Activated CD8-positive, alpha-beta T cell treated with anti-CD3 and anti-CD28 coated beads for 36 hours (primary cell): ENCODE results near the gene TRMT61A. TPM values are rescaled to one million over a fixed set of nuclear protein-coding genes. Genes with fewer than 3 reads are reported as not detected.
A peak's percentile ranks its signal among the peaks of the same experiment; 100 is the strongest.

ENCODE experiments used
- ATAC-seq: fragments of 200-7000 bp; cut with Tn5 transposase; one replicate; pipeline ENCODE4 v1.10.0; 2021; ENCODE audit warnings: mild to moderate bottlenecking, moderate library complexity
- CTCF ChIA-PET: fragments of 350-600 bp; sonication (Branson Sonifier 250); formaldehyde crosslinking; loops from one replicate; lab custom pipeline; 2021; ENCODE audit warnings: antibody characterized with exemption; lab: Charles Lee
- POLR2A ChIA-PET: fragments of 350-600 bp; sonication (Branson Sonifier 250); formaldehyde crosslinking; loops from one replicate; lab custom pipeline; 2021; ENCODE audit warnings: antibody characterized with exemption; lab: Charles Lee
- DNase-seq: peaks from one replicate; pipeline ENCODE4 v3.0.0-alpha.2; 2020
- H3K27ac Mint-ChIP-seq: one replicate; pipeline ENCODE4 v1.8.0; 2021; ENCODE audit warnings: mild to moderate bottlenecking, mixed read lengths
- H3K27me3 Mint-ChIP-seq: one replicate; pipeline ENCODE4 v1.8.0; 2021; ENCODE audit warnings: mixed read lengths
- H3K36me3 Mint-ChIP-seq: one replicate; pipeline ENCODE4 v1.8.0; 2021; ENCODE audit warnings: low read depth, mixed read lengths
- H3K4me1 Mint-ChIP-seq: one replicate; pipeline ENCODE4 v1.8.0; 2021; ENCODE audit warnings: low read depth, mixed read lengths
- H3K4me3 Mint-ChIP-seq: one replicate; pipeline ENCODE4 v1.8.0; 2021; ENCODE audit warnings: mild to moderate bottlenecking, moderate library complexity, mixed read lengths
- H3K9me3 Mint-ChIP-seq: one replicate; pipeline ENCODE4 v1.8.0; 2021; ENCODE audit warnings: mixed read lengths
- CTCF ChIP-seq: fragments of 200-600 bp; IDR thresholded peaks from one replicate; pipeline ENCODE4 v1.8.0; 2022; ENCODE audit warnings: antibody characterized with exemption, mild to moderate bottlenecking
- intact Hi-C: fragments of 100-400 bp; cut with micrococcal nuclease; formaldehyde crosslinking; loops from one replicate; pipeline ENCODE4 v1.10.0; 2022
- total RNA-seq, 2 experiments: library from RNA; stranded (reverse); gene quantifications; one replicate each; pipeline ENCODE4 v1.2.3, GENCODE V29; 2021

Gene TRMT61A
- total RNA-seq, 2 experiments from 2014 or later, result 9.9 TPM

- intact Hi-C loops, result no loop called here
- no peaks in the 10 kb centered on the region for H3K9me3 Mint-ChIP-seq
- no peak overlapping the region for H3K4me3 Mint-ChIP-seq
- ChIA-PET CTCF (interaction anchor here (1.4 to 4.7 kb wide), 2 partner anchors 8 to 27 kb away, joined by 4 to 31 read pairs; no protein-coding TSS in a partner anchor), POLR2A (interaction anchor here (0.8 kb wide), 1 partner anchor 35 kb away, joined by 3 read pairs; no protein-coding TSS in a partner anchor)
- DNase-seq (no peak), ATAC-seq (no peak)
- no peak for TF ChIP-seq CTCF
- H3K27ac Mint-ChIP-seq, result no peak overlapping the region
- peaks cover 13% of the 10 kb centered on the region for H3K36me3 Mint-ChIP-seq
- peaks cover 12% of the 10 kb centered on the region for H3K27me3 Mint-ChIP-seq
- peaks cover 30% of the 10 kb centered on the region for H3K4me1 Mint-ChIP-seq
These were observed 2.6 kb upstream of the TRMT61A start for GRCh38 chr14:103526247-103526913.

DNA sequence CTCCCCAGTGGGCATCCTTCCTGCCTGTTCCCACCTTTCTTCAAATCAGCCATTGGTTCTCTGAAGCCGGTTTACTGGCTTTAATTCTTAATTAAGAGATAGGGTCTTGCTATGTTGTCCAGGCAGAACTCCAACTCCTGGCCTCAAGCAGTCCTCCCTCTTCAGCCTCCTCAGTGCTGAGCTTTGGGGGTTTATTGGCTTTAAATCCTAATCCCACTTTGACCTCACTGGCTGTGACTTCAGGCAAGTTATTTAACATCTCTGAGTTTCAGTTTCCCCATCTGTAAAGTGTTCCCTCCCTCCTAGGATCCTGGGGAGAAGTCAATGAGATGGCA is 2.1 kb upstream of the TRMT61A start:
- Mint-ChIP-seq H3K27me3 (peaks cover 12% of the 10 kb centered on the region), H3K36me3 (peaks cover 13% of the 10 kb centered on the region), H3K9me3 (no peaks in the 10 kb centered on the region), H3K4me1 (peaks cover 34% of the 10 kb centered on the region), H3K27ac (no peak overlapping the region), H3K4me3 (no peak overlapping the region)
- ChIA-PET POLR2A (interaction anchor here (0.8 kb wide), 1 partner anchor 35 kb away, joined by 3 read pairs; no protein-coding TSS in a partner anchor), CTCF (interaction anchor here (1.4 to 4.7 kb wide), 2 partner anchors 8 to 28 kb away, joined by 4 to 31 read pairs; no protein-coding TSS in a partner anchor)
- intact Hi-C loops, result no loop called here
- DNase-seq (no peak), ATAC-seq (no peak)
- TF ChIP-seq CTCF, result no peak

GRCh38 chr14:103527408-103528145 is 1.4 kb upstream of the TRMT61A start:
- H3K9me3 Mint-ChIP-seq, result no peaks in the 10 kb centered on the region
- intact Hi-C loops, result no loop called here
- peak overlapping the region; percentile 41 for H3K4me3 Mint-ChIP-seq
- peak; percentile 67 for DNase-seq
- peak overlapping the region; percentile 29 for H3K27ac Mint-ChIP-seq
- TF ChIP-seq CTCF, result no peak
- ChIA-PET CTCF (interaction anchor here (1.3 to 4.7 kb wide), 4 partner anchors 9 to 135 kb away, joined by 3 to 31 read pairs (median 4); no protein-coding TSS in a partner anchor), POLR2A (interaction anchor here (1.2 to 4.3 kb wide), 3 partner anchors 9 to 34 kb away, joined by 6 to 28 read pairs (median 13); partner anchors contain the start of genes BAG5 and COA8)
- peak; percentile 48 for ATAC-seq
- peaks cover 12% of the 10 kb centered on the region for H3K27me3 Mint-ChIP-seq
- H3K36me3 Mint-ChIP-seq, result peaks cover 13% of the 10 kb centered on the region
- peaks cover 34% of the 10 kb centered on the region for H3K4me1 Mint-ChIP-seq

DNA sequence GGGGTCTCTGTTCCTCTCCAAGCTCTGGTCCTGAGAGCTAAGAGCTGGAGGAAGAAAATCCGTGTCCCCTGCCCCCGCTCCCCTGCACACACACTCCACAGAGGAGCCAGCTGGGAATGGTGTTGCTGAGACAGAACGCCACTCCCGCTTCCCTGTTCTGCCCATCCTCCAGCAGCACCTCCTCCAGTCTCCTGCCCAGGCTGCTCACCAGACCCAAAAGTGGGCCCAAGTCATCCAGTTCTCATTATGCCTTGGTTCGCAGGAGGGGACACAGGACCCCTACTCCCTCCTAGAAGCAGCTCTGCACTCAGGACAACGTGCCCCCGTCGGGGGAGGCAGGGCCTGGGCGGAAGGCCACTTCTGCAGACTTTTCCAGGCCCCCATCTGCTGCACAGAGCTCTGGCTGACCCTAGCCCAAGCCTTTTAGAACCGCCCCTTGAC is 830 bp upstream of the TRMT61A start:
- POLR2A ChIA-PET, result interaction anchor here (1.1 to 4.3 kb wide), 5 partner anchors 8 to 101 kb away, joined by 3 to 28 read pairs (median 6); partner anchors contain the start of genes BAG5, COA8 and KLC1

More for the DNA sequence above, 830 bp upstream of the TRMT61A start:
- intact Hi-C loops, result no loop called here
- Mint-ChIP-seq H3K27ac (peak overlapping the region; percentile 95), H3K4me1 (peaks cover 34% of the 10 kb centered on the region), H3K4me3 (peak overlapping the region; percentile 94), H3K36me3 (peaks cover 13% of the 10 kb centered on the region), H3K9me3 (no peaks in the 10 kb centered on the region), H3K27me3 (peaks cover 10% of the 10 kb centered on the region)
- no peak for TF ChIP-seq CTCF
- ATAC-seq (no peak), DNase-seq (no peak)
- CTCF ChIA-PET, result interaction anchor here (1.3 to 4.7 kb wide), 4 partner anchors 9 to 135 kb away, joined by 3 to 31 read pairs (median 4); no protein-coding TSS in a partner anchor
